ENCODE results near the gene DBF4B.

The DBF4B gene

GRCh38 chr17:44782326-44782850, 73.9 kb downstream of the DBF4B start:
- no peak overlapping the region for H3K4me3 ChIP-seq (ENCODE audit: low read length)
- H3K79me2 ChIP-seq (ENCODE audit: control insufficient read depth, low read length), result no peaks in the 10 kb centered on the region
- H3K9me2 ChIP-seq (replicated peaks; ENCODE audit: control insufficient read depth, low read length), result no peaks in the 10 kb centered on the region
- no peaks in the 10 kb centered on the region for H3K9me3 ChIP-seq (ENCODE audit: control insufficient read depth, insufficient read depth, low read length)
- H3K4me1 ChIP-seq (ENCODE audit: control insufficient read depth, low read length), result peaks cover 11% of the 10 kb centered on the region
- no peak overlapping the region for H3K27ac ChIP-seq (ENCODE audit: low read depth, low read length)
- H4K20me1 ChIP-seq (ENCODE audit: control insufficient read depth, insufficient read depth, low read depth, low read length), result no peaks in the 10 kb centered on the region
- no peak for TF ChIP-seq EZH2phosphoT487 (IDR thresholded peaks at IDR 0.05; ENCODE audit: borderline replicate concordance, low read length)
- TF ChIP-seq, protein P1, sequence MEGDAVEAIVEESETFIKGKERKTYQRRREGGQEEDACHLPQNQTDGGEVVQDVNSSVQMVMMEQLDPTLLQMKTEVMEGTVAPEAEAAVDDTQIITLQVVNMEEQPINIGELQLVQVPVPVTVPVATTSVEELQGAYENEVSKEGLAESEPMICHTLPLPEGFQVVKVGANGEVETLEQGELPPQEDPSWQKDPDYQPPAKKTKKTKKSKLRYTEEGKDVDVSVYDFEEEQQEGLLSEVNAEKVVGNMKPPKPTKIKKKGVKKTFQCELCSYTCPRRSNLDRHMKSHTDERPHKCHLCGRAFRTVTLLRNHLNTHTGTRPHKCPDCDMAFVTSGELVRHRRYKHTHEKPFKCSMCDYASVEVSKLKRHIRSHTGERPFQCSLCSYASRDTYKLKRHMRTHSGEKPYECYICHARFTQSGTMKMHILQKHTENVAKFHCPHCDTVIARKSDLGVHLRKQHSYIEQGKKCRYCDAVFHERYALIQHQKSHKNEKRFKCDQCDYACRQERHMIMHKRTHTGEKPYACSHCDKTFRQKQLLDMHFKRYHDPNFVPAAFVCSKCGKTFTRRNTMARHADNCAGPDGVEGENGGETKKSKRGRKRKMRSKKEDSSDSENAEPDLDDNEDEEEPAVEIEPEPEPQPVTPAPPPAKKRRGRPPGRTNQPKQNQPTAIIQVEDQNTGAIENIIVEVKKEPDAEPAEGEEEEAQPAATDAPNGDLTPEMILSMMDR (IDR thresholded peaks at IDR 0.05; ENCODE audit: low read depth, low read length, poor library complexity, severe bottlenecking), result no peak
- H3K36me3 ChIP-seq (ENCODE audit: control insufficient read depth, low read length), result no peaks in the 10 kb centered on the region
- H3F3A ChIP-seq (ENCODE audit: control insufficient read depth, insufficient read depth), result no peaks in the 10 kb centered on the region
- H3K4me2 ChIP-seq (ENCODE audit: low read length), result no peak overlapping the region
- no peaks in the 10 kb centered on the region for H3K27me3 ChIP-seq (ENCODE audit: control insufficient read depth, low read length)

GRCh38 chr17:44785921-44786320, 77.5 kb downstream of the DBF4B start:
- TF ChIP-seq, protein P1 (IDR thresholded peaks at IDR 0.05; ENCODE audit: low read depth, low read length, poor library complexity, severe bottlenecking), result no peak
- no peak for TF ChIP-seq EZH2phosphoT487 (IDR thresholded peaks at IDR 0.05; ENCODE audit: borderline replicate concordance, low read length)
- Histone ChIP-seq H3F3A (ENCODE audit: control insufficient read depth, insufficient read depth) (no peaks in the 10 kb centered on the region), H3K79me2 (ENCODE audit: control insufficient read depth, low read length) (no peaks in the 10 kb centered on the region), H3K27ac (ENCODE audit: low read depth, low read length) (no peak overlapping the region), H3K27me3 (ENCODE audit: control insufficient read depth, low read length) (no peaks in the 10 kb centered on the region), H3K9me3 (ENCODE audit: control insufficient read depth, insufficient read depth, low read length) (no peaks in the 10 kb centered on the region), H3K4me2 (ENCODE audit: low read length) (no peak overlapping the region), H3K4me3 (ENCODE audit: low read length) (no peak overlapping the region), H3K36me3 (ENCODE audit: control insufficient read depth, low read length) (no peaks in the 10 kb centered on the region), H3K4me1 (ENCODE audit: control insufficient read depth, low read length) (no peaks in the 10 kb centered on the region), H4K20me1 (ENCODE audit: control insufficient read depth, insufficient read depth, low read depth, low read length) (no peaks in the 10 kb centered on the region), H3K9me2 (replicated peaks; ENCODE audit: control insufficient read depth, low read length) (no peaks in the 10 kb centered on the region)

DNA sequence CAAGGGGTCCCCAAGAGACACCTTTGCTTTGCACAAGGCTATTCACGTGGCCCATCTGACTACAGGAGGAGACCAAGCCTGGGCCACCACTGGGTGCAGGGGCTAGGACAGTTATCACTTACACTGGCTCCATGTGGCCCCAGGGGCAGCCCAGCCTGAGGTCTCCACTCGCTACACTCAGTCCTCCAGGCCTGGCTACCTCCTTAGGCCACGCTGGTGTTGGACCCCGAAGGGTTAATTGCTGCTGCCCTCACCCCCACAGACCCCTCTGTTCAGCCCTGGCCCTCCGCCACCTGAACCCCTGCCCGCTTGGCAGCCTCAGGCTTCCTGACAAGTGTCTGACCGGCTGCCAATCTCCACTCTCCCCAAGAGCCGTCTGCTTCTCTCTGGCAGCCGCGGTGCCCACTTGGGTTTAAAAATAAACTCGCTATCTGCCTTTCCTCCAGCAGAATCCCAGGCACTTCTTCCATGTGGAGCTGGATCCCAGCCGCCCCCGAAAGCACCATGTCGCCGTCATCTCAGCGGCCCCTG, 78.2 kb downstream of the DBF4B start:
- H3K9me3 ChIP-seq (ENCODE audit: control insufficient read depth, insufficient read depth, low read length), result no peaks in the 10 kb centered on the region

More for the DNA sequence above, 78.2 kb downstream of the DBF4B start:
- Histone ChIP-seq H3K36me3 (ENCODE audit: control insufficient read depth, low read length) (no peaks in the 10 kb centered on the region), H3K9me2 (replicated peaks; ENCODE audit: control insufficient read depth, low read length) (no peaks in the 10 kb centered on the region), H4K20me1 (ENCODE audit: control insufficient read depth, insufficient read depth, low read depth, low read length) (no peaks in the 10 kb centered on the region), H3K27ac (ENCODE audit: low read depth, low read length) (no peak overlapping the region), H3K27me3 (ENCODE audit: control insufficient read depth, low read length) (no peaks in the 10 kb centered on the region), H3F3A (ENCODE audit: control insufficient read depth, insufficient read depth) (no peaks in the 10 kb centered on the region), H3K4me2 (ENCODE audit: low read length) (no peak overlapping the region), H3K79me2 (ENCODE audit: control insufficient read depth, low read length) (no peaks in the 10 kb centered on the region), H3K4me3 (ENCODE audit: low read length) (no peak overlapping the region), H3K4me1 (ENCODE audit: control insufficient read depth, low read length) (no peaks in the 10 kb centered on the region)
- TF ChIP-seq EZH2phosphoT487 (IDR thresholded peaks at IDR 0.05; ENCODE audit: borderline replicate concordance, low read length), result no peak
- TF ChIP-seq, protein P1 (IDR thresholded peaks at IDR 0.05; ENCODE audit: low read depth, low read length, poor library complexity, severe bottlenecking), result no peak

All from DOHH2 (cell line).